ENCODE measurements around the gene OR52K2. TPM values are rescaled to one million over a fixed set of nuclear protein-coding genes. Genes with fewer than 3 reads are reported as not detected.

The OR52K2 gene
- total and polyA plus RNA-seq, 9 of the 15 experiments (the other 6 are each of a cell fraction or from before 2014, with no cell fraction given): not detected

- ChIA-PET CTCF (ENCODE audit: low intra/inter-chr PET ratio) (no interaction called here), POLR2A (no interaction called here)
- no peak overlapping the region for H3K4me3 ChIP-seq
- intact Hi-C loops (cut with micrococcal nuclease) (no loop called here), in situ Hi-C loops (cut with MboI) (no loop called here)
- no TSS peak for BruUV-seq (replicated peaks)
- ATAC-seq (no peak), FAIRE-seq (no peak), DNase-seq (ENCODE audit: extremely low read depth in 1 of 4, low spot score in 3 of 4) (no peak)
- H3K9me3 ChIP-seq (replicated peaks; ENCODE audit: control insufficient read depth, insufficient read depth, low read depth, low read length): no peaks in the 10 kb centered on the region
- H3K4me2 ChIP-seq (ENCODE audit: insufficient read depth, low read length): no peak overlapping the region
- no peaks in the 10 kb centered on the region for H3K79me2 ChIP-seq (ENCODE audit: control insufficient read depth, insufficient read depth, low read length)
- no peak overlapping the region for H3K27ac ChIP-seq (ENCODE audit: extremely low read depth, low read depth, low read length)
- H3K36me3 ChIP-seq (ENCODE audit: control insufficient read depth, insufficient read depth, low read length): no peaks in the 10 kb centered on the region
- H3K9me1 ChIP-seq (ENCODE audit: control insufficient read depth, insufficient read depth, low read length): no peaks in the 10 kb centered on the region
- H3K4me1 ChIP-seq (replicated peaks in 1 of 2; ENCODE audit: control insufficient read depth in 2 of 2, insufficient read depth in 2 of 2, low read length in 2 of 2): no peaks in the 10 kb centered on the region
- H4K20me1 ChIP-seq (replicated peaks; ENCODE audit: control insufficient read depth, insufficient read depth, low read length): no peaks in the 10 kb centered on the region
- no peak overlapping the region for H3K9ac ChIP-seq (ENCODE audit: insufficient read depth in 1 of 2, low read depth in 2 of 2, low read length in 2 of 2)
- H2AFZ ChIP-seq (ENCODE audit: low read depth, low read length): no peak overlapping the region
- peaks cover 0 to 10% of the 10 kb centered on the region in 2 experiments; a peak in 3 of 5 replicates for H3K27me3 ChIP-seq (ENCODE audit: control insufficient read depth in 2 of 2, insufficient read depth in 2 of 2, low read length in 2 of 2)
- WGBS (ENCODE audit: insufficient coverage, low coverage, missing lambda C conversion rate): 0% methylated on average over 2 of the region's 2 CpGs
- TF ChIP-seq HMG20A (CRISPR knock-in tag; conservative IDR thresholded peaks at IDR 0.05) (no peak), ID3 (CRISPR knock-in tag; IDR thresholded peaks at IDR 0.05) (no peak), ID3 (tag; IDR thresholded peaks at IDR 0.05) (no peak), CSDE1 (IDR thresholded peaks at IDR 0.05) (no peak), RBM14 (IDR thresholded peaks at IDR 0.05; ENCODE audit: borderline replicate concordance, insufficient read depth, low read depth, low read length) (no peak), CBFB (CRISPR knock-in tag; IDR thresholded peaks at IDR 0.05) (no peak), CREM (IDR thresholded peaks at IDR 0.05; ENCODE audit: low read depth) (no peak), ZNF384 (IDR thresholded peaks at IDR 0.05; ENCODE audit: low read depth, low read length) (no peak), MCM7 (IDR thresholded peaks at IDR 0.05) (no peak), NUFIP1 (IDR thresholded peaks at IDR 0.05; ENCODE audit: partially characterized antibody) (no peak), TCF3 (CRISPR knock-in tag; IDR thresholded peaks at IDR 0.05) (no peak), KAT2B (IDR thresholded peaks at IDR 0.05; ENCODE audit: low read depth, low read length) (no peak), EP400 (IDR thresholded peaks at IDR 0.05) (no peak), MEF2A (IDR thresholded peaks at IDR 0.05; ENCODE audit: control insufficient read depth, low read depth, low read length) (no peak), ZHX1 (conservative IDR thresholded peaks at IDR 0.05; ENCODE audit: low read length) (no peak), TCF7 (IDR thresholded peaks at IDR 0.05; ENCODE audit: borderline replicate concordance) (no peak), KHSRP (IDR thresholded peaks at IDR 0.05) (no peak)
- TF ChIP-seq, protein P1, sequence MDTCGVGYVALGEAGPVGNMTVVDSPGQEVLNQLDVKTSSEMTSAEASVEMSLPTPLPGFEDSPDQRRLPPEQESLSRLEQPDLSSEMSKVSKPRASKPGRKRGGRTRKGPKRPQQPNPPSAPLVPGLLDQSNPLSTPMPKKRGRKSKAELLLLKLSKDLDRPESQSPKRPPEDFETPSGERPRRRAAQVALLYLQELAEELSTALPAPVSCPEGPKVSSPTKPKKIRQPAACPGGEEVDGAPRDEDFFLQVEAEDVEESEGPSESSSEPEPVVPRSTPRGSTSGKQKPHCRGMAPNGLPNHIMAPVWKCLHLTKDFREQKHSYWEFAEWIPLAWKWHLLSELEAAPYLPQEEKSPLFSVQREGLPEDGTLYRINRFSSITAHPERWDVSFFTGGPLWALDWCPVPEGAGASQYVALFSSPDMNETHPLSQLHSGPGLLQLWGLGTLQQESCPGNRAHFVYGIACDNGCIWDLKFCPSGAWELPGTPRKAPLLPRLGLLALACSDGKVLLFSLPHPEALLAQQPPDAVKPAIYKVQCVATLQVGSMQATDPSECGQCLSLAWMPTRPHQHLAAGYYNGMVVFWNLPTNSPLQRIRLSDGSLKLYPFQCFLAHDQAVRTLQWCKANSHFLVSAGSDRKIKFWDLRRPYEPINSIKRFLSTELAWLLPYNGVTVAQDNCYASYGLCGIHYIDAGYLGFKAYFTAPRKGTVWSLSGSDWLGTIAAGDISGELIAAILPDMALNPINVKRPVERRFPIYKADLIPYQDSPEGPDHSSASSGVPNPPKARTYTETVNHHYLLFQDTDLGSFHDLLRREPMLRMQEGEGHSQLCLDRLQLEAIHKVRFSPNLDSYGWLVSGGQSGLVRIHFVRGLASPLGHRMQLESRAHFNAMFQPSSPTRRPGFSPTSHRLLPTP (IDR thresholded peaks at IDR 0.05; ENCODE audit: borderline replicate concordance, extremely low read depth, insufficient read length): no peak
- TF ChIP-seq, protein P2, sequence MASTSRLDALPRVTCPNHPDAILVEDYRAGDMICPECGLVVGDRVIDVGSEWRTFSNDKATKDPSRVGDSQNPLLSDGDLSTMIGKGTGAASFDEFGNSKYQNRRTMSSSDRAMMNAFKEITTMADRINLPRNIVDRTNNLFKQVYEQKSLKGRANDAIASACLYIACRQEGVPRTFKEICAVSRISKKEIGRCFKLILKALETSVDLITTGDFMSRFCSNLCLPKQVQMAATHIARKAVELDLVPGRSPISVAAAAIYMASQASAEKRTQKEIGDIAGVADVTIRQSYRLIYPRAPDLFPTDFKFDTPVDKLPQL (IDR thresholded peaks at IDR 0.05; ENCODE audit: extremely low read depth, insufficient read length): no peak
These were observed 15.2 kb upstream of the OR52K2 start for GRCh38 chr11:4433856-4434255.

Data from K562 (cell line).